ENCODE data around the gene KIAA0825. TPM values are rescaled to one million over a fixed set of nuclear protein-coding genes. Genes with fewer than 3 reads are reported as not detected.

KIAA0825 gene
- total RNA-seq, 1 donor from 2014 or later, result 5.0 TPM

- Mint-ChIP-seq H3K4me3 (ENCODE audit: unreplicated experiment) (no peak overlapping the region), H3K4me1 (ENCODE audit: unreplicated experiment) (no peaks in the 10 kb centered on the region), H3K27ac (ENCODE audit: unreplicated experiment) (no peak overlapping the region), H3K36me3 (ENCODE audit: unreplicated experiment) (no peaks in the 10 kb centered on the region), H3K9me3 (ENCODE audit: unreplicated experiment) (peaks cover 18% of the 10 kb centered on the region), H3K27me3 (ENCODE audit: unreplicated experiment) (no peaks in the 10 kb centered on the region)
- TF ChIP-seq, protein P1, sequence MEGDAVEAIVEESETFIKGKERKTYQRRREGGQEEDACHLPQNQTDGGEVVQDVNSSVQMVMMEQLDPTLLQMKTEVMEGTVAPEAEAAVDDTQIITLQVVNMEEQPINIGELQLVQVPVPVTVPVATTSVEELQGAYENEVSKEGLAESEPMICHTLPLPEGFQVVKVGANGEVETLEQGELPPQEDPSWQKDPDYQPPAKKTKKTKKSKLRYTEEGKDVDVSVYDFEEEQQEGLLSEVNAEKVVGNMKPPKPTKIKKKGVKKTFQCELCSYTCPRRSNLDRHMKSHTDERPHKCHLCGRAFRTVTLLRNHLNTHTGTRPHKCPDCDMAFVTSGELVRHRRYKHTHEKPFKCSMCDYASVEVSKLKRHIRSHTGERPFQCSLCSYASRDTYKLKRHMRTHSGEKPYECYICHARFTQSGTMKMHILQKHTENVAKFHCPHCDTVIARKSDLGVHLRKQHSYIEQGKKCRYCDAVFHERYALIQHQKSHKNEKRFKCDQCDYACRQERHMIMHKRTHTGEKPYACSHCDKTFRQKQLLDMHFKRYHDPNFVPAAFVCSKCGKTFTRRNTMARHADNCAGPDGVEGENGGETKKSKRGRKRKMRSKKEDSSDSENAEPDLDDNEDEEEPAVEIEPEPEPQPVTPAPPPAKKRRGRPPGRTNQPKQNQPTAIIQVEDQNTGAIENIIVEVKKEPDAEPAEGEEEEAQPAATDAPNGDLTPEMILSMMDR (IDR thresholded peaks at IDR 0.05), result no peak
- no peak for DNase-seq (ENCODE audit: extremely low spot score, unreplicated experiment)
These were observed 185.9 kb downstream of the KIAA0825 start for GRCh38 chr5:94432499-94432898.

GRCh38 chr5:94431696-94432095, 186.7 kb downstream of the KIAA0825 start:
- H3K9me3 Mint-ChIP-seq (ENCODE audit: unreplicated experiment), result peaks cover 18% of the 10 kb centered on the region
- no peaks in the 10 kb centered on the region for H3K36me3 Mint-ChIP-seq (ENCODE audit: unreplicated experiment)
- H3K4me1 Mint-ChIP-seq (ENCODE audit: unreplicated experiment), result no peaks in the 10 kb centered on the region
- no peaks in the 10 kb centered on the region for H3K27me3 Mint-ChIP-seq (ENCODE audit: unreplicated experiment)
- no peak overlapping the region for H3K27ac Mint-ChIP-seq (ENCODE audit: unreplicated experiment)
- TF ChIP-seq, protein P1 (IDR thresholded peaks at IDR 0.05), result no peak
- no peak overlapping the region for H3K4me3 Mint-ChIP-seq (ENCODE audit: unreplicated experiment)
- no peak for DNase-seq (ENCODE audit: extremely low spot score, unreplicated experiment)

DNA sequence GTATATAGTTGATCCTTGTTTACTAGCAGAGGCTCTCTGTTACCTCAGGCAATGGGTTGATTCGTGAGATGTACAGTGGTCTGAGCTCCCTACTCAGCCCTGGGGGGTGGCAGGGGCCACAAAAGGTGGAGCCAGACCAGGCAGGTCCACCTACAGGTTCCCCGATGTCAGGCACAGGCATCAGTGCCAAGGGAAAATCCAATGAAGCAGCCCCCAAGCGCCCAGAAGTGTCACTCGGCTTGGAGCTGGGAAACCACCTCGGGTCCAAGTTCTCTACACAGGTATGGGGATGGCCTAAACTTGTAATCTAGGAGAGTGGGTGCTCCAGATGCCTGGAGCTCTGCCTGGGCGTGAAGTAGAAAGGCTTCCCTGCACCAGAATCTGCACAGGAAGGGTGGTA, 188.8 kb downstream of the KIAA0825 start:
- Mint-ChIP-seq H3K9me3 (ENCODE audit: unreplicated experiment) (peaks cover 18% of the 10 kb centered on the region), H3K27ac (ENCODE audit: unreplicated experiment) (no peak overlapping the region), H3K4me3 (ENCODE audit: unreplicated experiment) (no peak overlapping the region), H3K27me3 (ENCODE audit: unreplicated experiment) (no peaks in the 10 kb centered on the region), H3K4me1 (ENCODE audit: unreplicated experiment) (no peaks in the 10 kb centered on the region), H3K36me3 (ENCODE audit: unreplicated experiment) (no peaks in the 10 kb centered on the region)
- DNase-seq (ENCODE audit: extremely low spot score, unreplicated experiment), result no peak
- TF ChIP-seq, protein P1 (IDR thresholded peaks at IDR 0.05), result no peak

- Mint-ChIP-seq H3K9me3 (ENCODE audit: unreplicated experiment) (peaks cover 18% of the 10 kb centered on the region), H3K27me3 (ENCODE audit: unreplicated experiment) (no peaks in the 10 kb centered on the region), H3K4me1 (ENCODE audit: unreplicated experiment) (no peaks in the 10 kb centered on the region), H3K27ac (ENCODE audit: unreplicated experiment) (no peak overlapping the region), H3K4me3 (ENCODE audit: unreplicated experiment) (no peak overlapping the region), H3K36me3 (ENCODE audit: unreplicated experiment) (no peaks in the 10 kb centered on the region)
- DNase-seq (ENCODE audit: extremely low spot score, unreplicated experiment), result no peak
- TF ChIP-seq, protein P1 (IDR thresholded peaks at IDR 0.05), result no peak
These were observed 193.0 kb downstream of the KIAA0825 start for GRCh38 chr5:94425396-94425795.

DNA sequence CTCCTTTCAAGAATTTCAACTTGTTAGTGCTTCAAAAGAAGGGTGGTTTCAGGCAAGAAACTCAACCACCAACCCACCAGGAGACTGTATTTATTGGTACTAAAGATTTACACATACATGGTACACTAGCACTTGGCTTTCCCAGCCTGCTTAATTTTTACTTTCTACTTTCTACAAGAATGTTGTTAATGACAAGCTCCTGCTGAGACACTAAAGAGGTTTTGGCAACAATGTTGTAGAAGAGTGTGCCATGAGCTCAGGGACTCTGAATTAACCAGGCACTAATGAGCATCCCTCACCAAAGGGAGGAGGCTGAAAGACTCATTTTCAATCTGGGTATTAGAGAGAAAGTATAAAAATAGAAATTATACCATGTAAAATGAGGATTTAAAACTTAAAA, 195.0 kb downstream of the KIAA0825 start:
- Mint-ChIP-seq H3K27me3 (ENCODE audit: unreplicated experiment) (no peaks in the 10 kb centered on the region), H3K4me1 (ENCODE audit: unreplicated experiment) (no peaks in the 10 kb centered on the region), H3K9me3 (ENCODE audit: unreplicated experiment) (peaks cover 9% of the 10 kb centered on the region), H3K27ac (ENCODE audit: unreplicated experiment) (no peak overlapping the region), H3K4me3 (ENCODE audit: unreplicated experiment) (no peak overlapping the region), H3K36me3 (ENCODE audit: unreplicated experiment) (no peaks in the 10 kb centered on the region)
- DNase-seq (ENCODE audit: extremely low spot score, unreplicated experiment), result no peak
- TF ChIP-seq, protein P1 (IDR thresholded peaks at IDR 0.05), result no peak

Data from osteocyte (in vitro differentiated cells).